Caco-2 (cell line): Measurements from ENCODE around the gene CPED1. TPM values are rescaled to one million over a fixed set of nuclear protein-coding genes. Genes with fewer than 3 reads are reported as not detected.

Experiments
- BruUV-seq: library from RNA; stranded (reverse); fragments of 400-500 nt; replicated peaks from 2 replicates; lab custom pipeline; 2021; lab: Mats Ljungman, UMichigan
- CTCF ChIA-PET: fragments of 300-600 bp; sonication (Branson Sonifier 250); formaldehyde crosslinking; loops from one replicate; lab custom pipeline; 2022; ENCODE audit warnings: antibody characterized with exemption; lab: Charles Lee
- POLR2A ChIA-PET: fragments of 300-600 bp; sonication (Branson Sonifier 250); formaldehyde crosslinking; loops from one replicate; lab custom pipeline; 2022; ENCODE audit warnings: antibody characterized with exemption; lab: Charles Lee
- DNase-seq, 2 experiments: peaks; one replicate each; pipeline versions ENCODE4 v3.0.0 to v3.0.0-alpha.2; 2020 to 2022
- H3K27me3 ChIP-seq: replicated peaks from 2 replicates; pipeline ENCODE4 v1.6.0; 2011; ENCODE audit warnings: low read length; ENCODE audit not compliant: control insufficient read depth, insufficient read depth
- H3K36me3 ChIP-seq: 2 replicates; pipeline ENCODE4 v1.5.1; 2011; ENCODE audit warnings: low read length; ENCODE audit not compliant: control insufficient read depth, insufficient read depth
- H3K4me1 ChIP-seq: fragments of 250-450 bp; sonication (Bioruptor Pico); 2 replicates; pipeline ENCODE4 v1.5.1; 2020; ENCODE audit warnings: mild to moderate bottlenecking
- H3K4me3 ChIP-seq: 2 replicates; pipeline ENCODE4 v1.5.1; 2011; ENCODE audit warnings: low read depth, mild to moderate bottlenecking, control low read depth, low read length
- H3K9me3 ChIP-seq: fragments of 250-450 bp; sonication (Bioruptor Pico); 2 replicates; pipeline ENCODE4 v1.5.1; 2020; ENCODE audit warnings: mild to moderate bottlenecking, moderate library complexity
- H3K27ac Mint-ChIP-seq: one replicate; pipeline ENCODE4 v1.8.0; 2022; ENCODE audit warnings: mixed read lengths; ENCODE audit not compliant: unreplicated experiment
- H3K27me3 Mint-ChIP-seq: one replicate; pipeline ENCODE4 v1.8.0; 2022; ENCODE audit warnings: mixed read lengths; ENCODE audit not compliant: insufficient read depth, unreplicated experiment
- H3K36me3 Mint-ChIP-seq: one replicate; pipeline ENCODE4 v1.8.0; 2022; ENCODE audit warnings: mild to moderate bottlenecking, mixed read lengths; ENCODE audit not compliant: insufficient read depth, unreplicated experiment
- H3K4me1 Mint-ChIP-seq: one replicate; pipeline ENCODE4 v1.8.0; 2022; ENCODE audit warnings: low read depth, mixed read lengths; ENCODE audit not compliant: unreplicated experiment
- H3K4me3 Mint-ChIP-seq: one replicate; pipeline ENCODE4 v1.8.0; 2022; ENCODE audit warnings: mild to moderate bottlenecking, moderate library complexity, mixed read lengths; ENCODE audit not compliant: unreplicated experiment
- H3K9me3 Mint-ChIP-seq: one replicate; pipeline ENCODE4 v1.8.0; 2022; ENCODE audit warnings: mixed read lengths; ENCODE audit not compliant: unreplicated experiment
- intact Hi-C: fragments of 100-400 bp; cut with micrococcal nuclease; formaldehyde crosslinking; loops from one replicate; pipeline ENCODE4 v1.10.0; 2022; ENCODE audit not compliant: unreplicated experiment
- total RNA-seq: library from RNA; stranded (reverse); gene quantifications from 2 replicates; pipeline ENCODE4 v1.2.3, GENCODE V29; 2022
- TF ChIP-seq, protein P1 (sequence below), 2 experiments: fragments of 200-600 bp in 1 of 2; IDR thresholded peaks; 1 replicate in 1 of 2; 2 replicates in 1 of 2; pipeline versions ENCODE4 v1.5.1 to v1.8.0; 2011 to 2022; ENCODE audit warnings: antibody characterized with exemption in 1 of 2, control low read depth in 1 of 2, inconsistent platforms in 1 of 2, low read depth in 1 of 2, low read length in 1 of 2, mild to moderate bottlenecking in 1 of 2, moderate library complexity in 1 of 2; ENCODE audit not compliant: insufficient read depth in 1 of 2, severe bottlenecking in 1 of 2, unreplicated experiment in 1 of 2

The CPED1 gene
- total RNA-seq, 1 experiment from 2014 or later: 0.23 TPM

DNA sequence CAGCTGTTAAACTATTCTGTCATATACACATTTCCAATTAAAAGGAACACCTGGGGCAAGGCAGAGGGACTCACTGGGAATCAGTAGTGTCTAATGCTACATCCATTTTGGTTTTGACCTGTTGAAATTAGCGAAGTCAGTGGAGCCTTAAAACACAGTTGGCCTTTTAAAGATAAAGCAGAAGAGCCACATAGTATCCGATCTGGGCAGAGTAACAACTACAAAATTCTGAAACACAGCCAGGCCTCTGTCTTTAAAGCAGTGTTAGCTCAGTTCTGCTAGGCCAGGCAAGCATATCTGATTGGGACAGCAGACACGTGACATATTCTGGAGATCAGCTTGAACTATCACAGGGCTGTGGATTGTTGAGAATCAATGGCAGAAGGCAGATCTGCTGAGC is 222.7 kb downstream of the CPED1 start:
- no peaks in the 10 kb centered on the region for H3K27me3 ChIP-seq
- Mint-ChIP-seq H3K4me1 (no peaks in the 10 kb centered on the region), H3K9me3 (no peaks in the 10 kb centered on the region), H3K27me3 (no peaks in the 10 kb centered on the region), H3K36me3 (no peaks in the 10 kb centered on the region), H3K4me3 (no peak overlapping the region), H3K27ac (no peak overlapping the region)
- TF ChIP-seq, protein P1, sequence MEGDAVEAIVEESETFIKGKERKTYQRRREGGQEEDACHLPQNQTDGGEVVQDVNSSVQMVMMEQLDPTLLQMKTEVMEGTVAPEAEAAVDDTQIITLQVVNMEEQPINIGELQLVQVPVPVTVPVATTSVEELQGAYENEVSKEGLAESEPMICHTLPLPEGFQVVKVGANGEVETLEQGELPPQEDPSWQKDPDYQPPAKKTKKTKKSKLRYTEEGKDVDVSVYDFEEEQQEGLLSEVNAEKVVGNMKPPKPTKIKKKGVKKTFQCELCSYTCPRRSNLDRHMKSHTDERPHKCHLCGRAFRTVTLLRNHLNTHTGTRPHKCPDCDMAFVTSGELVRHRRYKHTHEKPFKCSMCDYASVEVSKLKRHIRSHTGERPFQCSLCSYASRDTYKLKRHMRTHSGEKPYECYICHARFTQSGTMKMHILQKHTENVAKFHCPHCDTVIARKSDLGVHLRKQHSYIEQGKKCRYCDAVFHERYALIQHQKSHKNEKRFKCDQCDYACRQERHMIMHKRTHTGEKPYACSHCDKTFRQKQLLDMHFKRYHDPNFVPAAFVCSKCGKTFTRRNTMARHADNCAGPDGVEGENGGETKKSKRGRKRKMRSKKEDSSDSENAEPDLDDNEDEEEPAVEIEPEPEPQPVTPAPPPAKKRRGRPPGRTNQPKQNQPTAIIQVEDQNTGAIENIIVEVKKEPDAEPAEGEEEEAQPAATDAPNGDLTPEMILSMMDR (IDR thresholded peaks at IDR 0.05; ENCODE audit: insufficient read depth in 1 of 2, low read depth in 1 of 2, low read length in 1 of 2, severe bottlenecking in 1 of 2, unreplicated experiment in 1 of 2): no peak
- POLR2A ChIA-PET: no interaction called here
- CTCF ChIA-PET: no interaction called here
- H3K9me3 ChIP-seq: no peaks in the 10 kb centered on the region
- intact Hi-C loops: no loop called here
- H3K36me3 ChIP-seq: no peaks in the 10 kb centered on the region
- H3K4me1 ChIP-seq: no peaks in the 10 kb centered on the region
- no TSS peak for BruUV-seq
- no peak for DNase-seq
- no peak overlapping the region for H3K4me3 ChIP-seq

DNA sequence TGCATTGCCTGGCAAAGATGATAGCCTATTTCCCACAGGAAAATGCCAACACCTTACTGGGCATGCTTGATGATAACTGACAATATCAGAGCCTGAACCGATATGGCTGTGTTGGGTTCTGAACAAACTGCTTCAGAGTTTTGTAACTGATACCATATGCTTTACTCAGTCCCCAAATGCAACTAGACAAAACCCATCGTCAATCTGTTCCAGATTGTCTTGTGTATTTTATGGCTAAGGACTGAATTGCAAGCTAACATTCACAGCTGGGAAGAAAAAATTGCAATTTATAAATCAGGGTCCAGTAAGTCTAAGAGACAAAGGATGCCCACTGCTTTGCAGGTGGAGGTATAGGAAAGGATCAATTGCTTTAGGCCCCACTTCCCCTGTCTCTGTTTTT is 223.5 kb downstream of the CPED1 start:
- Mint-ChIP-seq H3K36me3 (no peaks in the 10 kb centered on the region), H3K4me1 (no peaks in the 10 kb centered on the region), H3K4me3 (no peak overlapping the region), H3K9me3 (no peaks in the 10 kb centered on the region), H3K27ac (no peak overlapping the region), H3K27me3 (no peaks in the 10 kb centered on the region)
- intact Hi-C loops: no loop called here
- POLR2A ChIA-PET: no interaction called here
- no peak for DNase-seq
- TF ChIP-seq, protein P1 (IDR thresholded peaks at IDR 0.05; ENCODE audit: insufficient read depth in 1 of 2, low read depth in 1 of 2, low read length in 1 of 2, severe bottlenecking in 1 of 2, unreplicated experiment in 1 of 2): no peak
- CTCF ChIA-PET: no interaction called here
- BruUV-seq: no TSS peak
- no peak overlapping the region for H3K4me3 ChIP-seq
- no peaks in the 10 kb centered on the region for H3K9me3 ChIP-seq
- H3K36me3 ChIP-seq: no peaks in the 10 kb centered on the region
- no peaks in the 10 kb centered on the region for H3K4me1 ChIP-seq
- H3K27me3 ChIP-seq: no peaks in the 10 kb centered on the region

DNA sequence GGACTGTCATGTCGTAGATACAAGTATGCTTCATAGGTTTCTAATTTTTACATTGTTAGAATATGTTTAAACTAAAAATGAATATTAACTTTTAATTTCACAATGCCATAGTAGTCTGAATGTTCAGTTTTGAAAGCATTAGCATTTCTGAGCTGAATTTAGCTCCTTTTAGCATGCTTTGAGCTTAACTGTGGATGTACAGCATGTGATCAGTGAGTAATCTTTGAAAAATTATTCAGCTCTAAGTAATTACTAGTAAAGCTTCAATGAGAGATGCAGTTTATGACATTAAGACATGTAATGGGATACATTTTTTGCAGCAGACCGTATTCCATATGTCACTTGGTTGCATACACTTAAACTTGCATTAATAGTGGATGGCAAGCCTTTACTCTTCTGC is 226.1 kb downstream of the CPED1 start:
- Mint-ChIP-seq H3K27ac (no peak overlapping the region), H3K4me3 (no peak overlapping the region), H3K4me1 (no peaks in the 10 kb centered on the region), H3K36me3 (no peaks in the 10 kb centered on the region), H3K27me3 (no peaks in the 10 kb centered on the region), H3K9me3 (no peaks in the 10 kb centered on the region)
- H3K9me3 ChIP-seq: no peaks in the 10 kb centered on the region
- H3K4me1 ChIP-seq: no peaks in the 10 kb centered on the region
- TF ChIP-seq, protein P1 (IDR thresholded peaks at IDR 0.05; ENCODE audit: insufficient read depth in 1 of 2, low read depth in 1 of 2, low read length in 1 of 2, severe bottlenecking in 1 of 2, unreplicated experiment in 1 of 2): no peak
- intact Hi-C loops: no loop called here
- no peak for DNase-seq
- H3K4me3 ChIP-seq: no peak overlapping the region
- no peaks in the 10 kb centered on the region for H3K27me3 ChIP-seq
- BruUV-seq: no TSS peak
- no peaks in the 10 kb centered on the region for H3K36me3 ChIP-seq
- POLR2A ChIA-PET: no interaction called here
- CTCF ChIA-PET: no interaction called here
